Brain microvascular endothelial cell (primary cell): Measurements from ENCODE around the gene GCG.

Source experiments
- DNase-seq: peaks from one replicate; pipeline ENCODE4 v3.0.0-alpha.2; 2020
- H3K27ac ChIP-seq: fragments of 250-450 bp; sonication (Bioruptor Pico); 2 replicates; pipeline ENCODE4 v1.5.1; 2020; ENCODE audit warnings: mild to moderate bottlenecking, moderate library complexity
- H3K27me3 ChIP-seq: fragments of 250-450 bp; sonication (Bioruptor Pico); replicated peaks from 2 replicates; pipeline ENCODE4 v1.5.1; 2020; ENCODE audit warnings: mild to moderate bottlenecking
- H3K36me3 ChIP-seq: fragments of 250-450 bp; sonication (Bioruptor Pico); replicated peaks from 2 replicates; pipeline ENCODE4 v1.5.1; 2020; ENCODE audit warnings: mild to moderate bottlenecking
- H3K4me3 ChIP-seq: 2 replicates; pipeline ENCODE4 v1.5.1; 2011; ENCODE audit warnings: low read depth, mild to moderate bottlenecking, control low read depth, low read length, moderate library complexity
- in situ Hi-C: cut with HindIII; loops from 2 replicates; pipeline ENCODE4 v1.10.0; 2017; ENCODE audit warnings: low sequenced_read_pairs, low pct_ligation_motif_present
- TF ChIP-seq, protein P1 (sequence below): IDR thresholded peaks from 2 replicates; pipeline ENCODE4 v1.5.1; 2011; ENCODE audit warnings: low read depth, mild to moderate bottlenecking, moderate library complexity, low read length, control low read depth, inconsistent platforms; ENCODE audit errors: missing control alignments

The GCG gene

GRCh38 chr2:162177301-162177700 is 25.3 kb upstream of the GCG start:
- Histone ChIP-seq H3K36me3 (peaks cover 87% of the 10 kb centered on the region), H3K4me3 (no peak overlapping the region), H3K27ac (no peak overlapping the region), H3K27me3 (no peaks in the 10 kb centered on the region)
- in situ Hi-C loops, result no loop called here
- TF ChIP-seq, protein P1, sequence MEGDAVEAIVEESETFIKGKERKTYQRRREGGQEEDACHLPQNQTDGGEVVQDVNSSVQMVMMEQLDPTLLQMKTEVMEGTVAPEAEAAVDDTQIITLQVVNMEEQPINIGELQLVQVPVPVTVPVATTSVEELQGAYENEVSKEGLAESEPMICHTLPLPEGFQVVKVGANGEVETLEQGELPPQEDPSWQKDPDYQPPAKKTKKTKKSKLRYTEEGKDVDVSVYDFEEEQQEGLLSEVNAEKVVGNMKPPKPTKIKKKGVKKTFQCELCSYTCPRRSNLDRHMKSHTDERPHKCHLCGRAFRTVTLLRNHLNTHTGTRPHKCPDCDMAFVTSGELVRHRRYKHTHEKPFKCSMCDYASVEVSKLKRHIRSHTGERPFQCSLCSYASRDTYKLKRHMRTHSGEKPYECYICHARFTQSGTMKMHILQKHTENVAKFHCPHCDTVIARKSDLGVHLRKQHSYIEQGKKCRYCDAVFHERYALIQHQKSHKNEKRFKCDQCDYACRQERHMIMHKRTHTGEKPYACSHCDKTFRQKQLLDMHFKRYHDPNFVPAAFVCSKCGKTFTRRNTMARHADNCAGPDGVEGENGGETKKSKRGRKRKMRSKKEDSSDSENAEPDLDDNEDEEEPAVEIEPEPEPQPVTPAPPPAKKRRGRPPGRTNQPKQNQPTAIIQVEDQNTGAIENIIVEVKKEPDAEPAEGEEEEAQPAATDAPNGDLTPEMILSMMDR, result no peak
- DNase-seq, result no peak

GRCh38 chr2:162175714-162176113 is 23.7 kb upstream of the GCG start:
- Histone ChIP-seq H3K36me3 (peaks cover 86% of the 10 kb centered on the region), H3K27ac (no peak overlapping the region), H3K27me3 (no peaks in the 10 kb centered on the region), H3K4me3 (no peak overlapping the region)
- no peak for DNase-seq
- TF ChIP-seq, protein P1, result no peak
- in situ Hi-C loops, result no loop called here

- no peak for DNase-seq
- H3K27ac ChIP-seq, result no peak overlapping the region
- no peaks in the 10 kb centered on the region for H3K27me3 ChIP-seq
- H3K36me3 ChIP-seq, result peaks cover 84% of the 10 kb centered on the region
- TF ChIP-seq, protein P1, result no peak
- H3K4me3 ChIP-seq, result no peak overlapping the region
- in situ Hi-C loops, result no loop called here
Observed at GRCh38 chr2:162174746-162175145, 22.7 kb upstream of the GCG start.

DNA sequence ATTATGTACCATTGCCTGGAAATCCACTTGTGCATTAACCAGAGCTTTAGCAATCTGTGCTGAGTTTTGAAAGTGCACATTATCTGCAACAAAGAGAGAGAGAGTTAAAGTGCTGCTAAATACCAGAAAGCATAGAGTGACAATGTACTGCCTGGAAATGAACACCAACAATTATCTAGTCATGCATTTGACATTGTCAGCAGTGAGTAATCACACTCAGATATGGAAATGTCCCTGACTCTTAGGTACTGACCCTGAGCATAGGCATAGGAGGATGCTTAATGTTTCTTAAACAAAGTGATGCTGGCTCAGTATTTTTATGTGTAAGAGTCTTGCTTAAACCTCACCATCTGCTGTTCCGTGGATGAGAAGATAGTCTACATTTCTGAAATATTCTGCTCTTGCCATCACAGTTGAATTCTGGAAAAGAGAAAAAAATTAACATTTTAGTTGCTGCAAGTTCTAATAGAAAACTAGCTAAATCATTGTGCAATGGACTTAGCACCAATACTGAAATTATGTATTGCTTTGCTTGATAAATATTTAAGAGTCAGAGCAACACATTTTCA is 20.8 kb upstream of the GCG start:
- TF ChIP-seq, protein P1, result no peak
- in situ Hi-C loops, result no loop called here

DNA sequence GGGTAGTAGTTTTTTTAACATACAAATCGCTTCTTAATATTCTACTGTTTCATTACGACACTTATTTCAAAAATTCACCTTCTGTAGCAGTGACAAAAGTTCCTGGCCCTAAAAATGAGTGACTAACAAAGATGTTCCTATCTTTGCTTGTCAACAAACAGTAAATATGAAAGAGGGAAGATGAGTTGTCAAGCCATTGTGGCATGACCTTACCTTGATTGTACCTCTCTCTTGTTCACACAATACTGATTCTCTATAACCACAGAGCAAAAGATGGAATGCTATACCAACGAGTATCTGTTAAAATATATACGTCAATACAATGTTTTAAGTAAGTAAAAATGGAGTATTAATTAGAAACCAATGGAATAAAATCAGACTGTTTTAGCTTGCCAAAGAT is 14.7 kb upstream of the GCG start:
- DNase-seq, result no peak
- H3K27ac ChIP-seq, result no peak overlapping the region
- H3K36me3 ChIP-seq, result peaks cover 34% of the 10 kb centered on the region
- TF ChIP-seq, protein P1, result no peak
- in situ Hi-C loops, result no loop called here
- H3K4me3 ChIP-seq, result no peak overlapping the region
- H3K27me3 ChIP-seq, result no peaks in the 10 kb centered on the region

More for the DNA sequence above, 20.8 kb upstream of the GCG start:
- Histone ChIP-seq H3K4me3 (no peak overlapping the region), H3K27me3 (no peaks in the 10 kb centered on the region), H3K27ac (no peak overlapping the region), H3K36me3 (peaks cover 86% of the 10 kb centered on the region)
- no peak for DNase-seq

GRCh38 chr2:162166174-162166573 is 14.1 kb upstream of the GCG start:
- no peak overlapping the region for H3K4me3 ChIP-seq
- H3K27me3 ChIP-seq, result no peaks in the 10 kb centered on the region
- no peak for DNase-seq
- in situ Hi-C loops, result no loop called here
- peaks cover 29% of the 10 kb centered on the region for H3K36me3 ChIP-seq
- TF ChIP-seq, protein P1, result no peak
- H3K27ac ChIP-seq, result no peak overlapping the region
